K562 (cell line): ENCODE results near the gene SCAPER. TPM values are rescaled to one million over a fixed set of nuclear protein-coding genes. Genes with fewer than 3 reads are reported as not detected.

Experiments
- ATAC-seq: fragments of 200-7000 bp; cut with Tn5 transposase; 3 replicates; pipeline ENCODE4 v1.9.1; 2020; ENCODE audit warnings: moderate library complexity
- BruUV-seq: library from RNA; stranded (reverse); fragments of 400-500 nt; replicated peaks from 2 replicates; lab custom pipeline; 2021; lab: Mats Ljungman, UMichigan
- CTCF ChIA-PET: fragments of 300-600 bp; formaldehyde crosslinking; extraction: SDS; loops from one replicate; lab custom pipeline; 2021; ENCODE audit warnings: low intra/inter-chr PET ratio; lab: Yijun Ruan, JAX
- POLR2A ChIA-PET: fragments of 300-600, 350-650 bp; sonication (Branson Sonifier 250); formaldehyde crosslinking; extraction: SDS; loops from one replicate; lab custom pipeline; 2021; ENCODE audit warnings: antibody characterized with exemption, inconsistent platforms; lab: Yijun Ruan, JAX
- DNase-seq, 4 experiments: peaks; one replicate each; pipeline versions ENCODE4 v3.0.0 to v3.0.0-alpha.2; 2011 to 2018; ENCODE audit warnings: low spot score in 3 of 4, mixed read lengths in 3 of 4; ENCODE audit errors: extremely low read depth in 1 of 4
- FAIRE-seq: peaks from 2 replicates; lab custom pipeline; 2011; peaks lifted over from hg19 to GRCh38; lab: Jason Lieb, UNC
- H2AFZ ChIP-seq: 2 replicates; pipeline ENCODE4 v1.6.0; 2011; ENCODE audit warnings: low read depth, low read length, control low read depth, inconsistent platforms
- H3K27ac ChIP-seq: fragments of 200-600 bp; 3 replicates; pipeline ENCODE4 v1.8.0; 2011; ENCODE audit warnings: low read depth, mild to moderate bottlenecking, control low read depth, inconsistent platforms, low read length, moderate library complexity, mixed read lengths; ENCODE audit errors: extremely low read depth
- H3K27me3 ChIP-seq, 2 experiments: fragments of 300-600 bp in 1 of 2; 2 replicates in 1 of 2; 3 replicates in 1 of 2; pipeline versions ENCODE4 v1.6.0 to v1.8.0; 2011; ENCODE audit warnings: inconsistent platforms in 2 of 2, low read length in 2 of 2, mild to moderate bottlenecking in 1 of 2, mixed read lengths in 1 of 2, moderate library complexity in 1 of 2; ENCODE audit not compliant: control insufficient read depth in 2 of 2, insufficient read depth in 2 of 2
- H3K36me3 ChIP-seq: fragments of 300-600 bp; 3 replicates; pipeline ENCODE4 v1.8.0; 2011; ENCODE audit warnings: mild to moderate bottlenecking, low read length, inconsistent platforms; ENCODE audit not compliant: control insufficient read depth, insufficient read depth
- H3K4me1 ChIP-seq, 2 experiments: fragments of 200-600 bp in 1 of 2; replicated peaks in 1 of 2; 2 replicates in 1 of 2; 3 replicates in 1 of 2; pipeline versions ENCODE4 v1.5.1 to v1.8.0; 2011; ENCODE audit warnings: inconsistent platforms in 2 of 2, low read length in 2 of 2, mild to moderate bottlenecking in 1 of 2, mixed read lengths in 1 of 2, moderate library complexity in 1 of 2; ENCODE audit not compliant: control insufficient read depth in 2 of 2, insufficient read depth in 2 of 2
- H3K4me2 ChIP-seq: 2 replicates; pipeline ENCODE4 v1.6.1; 2011; ENCODE audit warnings: low read length, control low read depth, inconsistent platforms, mixed read lengths; ENCODE audit not compliant: insufficient read depth
- H3K4me3 ChIP-seq: fragments of 200-600 bp; sonication (generic), shearing (Covaris generic); 2 replicates; pipeline ENCODE4 v1.5.1; 2016; ENCODE audit warnings: control low read depth, inconsistent platforms
- H3K79me2 ChIP-seq: fragments of 200-600 bp; 3 replicates; pipeline ENCODE4 v1.8.0; 2011; ENCODE audit warnings: low read length, inconsistent platforms; ENCODE audit not compliant: control insufficient read depth, insufficient read depth
- H3K9ac ChIP-seq, 2 experiments: 2 replicates each; pipeline versions ENCODE4 v1.6.0 to v1.6.1; 2011; ENCODE audit warnings: low read depth in 2 of 2, low read length in 2 of 2, control low read depth in 1 of 2, inconsistent platforms in 1 of 2, mild to moderate bottlenecking in 1 of 2, mixed read lengths in 1 of 2; ENCODE audit not compliant: insufficient read depth in 1 of 2
- H3K9me1 ChIP-seq: one replicate; pipeline ENCODE4 v1.6.0; 2011; ENCODE audit warnings: inconsistent platforms, mild to moderate bottlenecking, low read length, moderate library complexity; ENCODE audit not compliant: control insufficient read depth, insufficient read depth
- H3K9me3 ChIP-seq: replicated peaks from 2 replicates; pipeline ENCODE4 v1.5.1; 2011; ENCODE audit warnings: low read depth, low read length, inconsistent platforms; ENCODE audit not compliant: control insufficient read depth, insufficient read depth
- H4K20me1 ChIP-seq: replicated peaks from 2 replicates; pipeline ENCODE4 v1.6.1; 2011; ENCODE audit warnings: low read length, inconsistent platforms, mixed read lengths; ENCODE audit not compliant: control insufficient read depth, insufficient read depth
- CBFA2T2 ChIP-seq: fragments of 450-650 bp; conservative IDR thresholded peaks from 2 replicates; pipeline ENCODE4 v1.6.1; 2017; ENCODE audit warnings: mild to moderate bottlenecking
- CCNT2 ChIP-seq: IDR thresholded peaks from 2 replicates; pipeline ENCODE4 v1.6.1; 2011; ENCODE audit warnings: borderline replicate concordance, low read depth, mild to moderate bottlenecking, moderate library complexity, mixed read lengths, low read length; ENCODE audit not compliant: insufficient read length; ENCODE audit errors: extremely low read depth
- JUND ChIP-seq, 2 experiments: IDR thresholded peaks; 2 replicates in 1 of 2; 3 replicates in 1 of 2; pipeline ENCODE4 v1.6.1; 2011; ENCODE audit warnings: borderline replicate concordance in 2 of 2, low read depth in 2 of 2, low read length in 2 of 2, improper control_type of control experiment in 1 of 2, missing biosample characterization in 1 of 2, missing genetic modification characterization in 1 of 2, missing genetic modification reagents in 1 of 2
- NFIC ChIP-seq: fragments of 450-650 bp; IDR thresholded peaks from 2 replicates; pipeline ENCODE4 v1.6.1; 2017; ENCODE audit warnings: mild to moderate bottlenecking, inconsistent platforms
- NONO ChIP-seq, 2 experiments: fragments of 200-400 bp in 1 of 2; fragments of 450-650 bp in 1 of 2; formaldehyde crosslinking in 1 of 2; IDR thresholded peaks; 2 replicates each; pipeline ENCODE4 v1.6.1; 2017; ENCODE audit warnings: low read depth in 2 of 2, mild to moderate bottlenecking in 2 of 2, moderate library complexity in 2 of 2, low read length in 1 of 2
- RCOR1 ChIP-seq, 2 experiments: IDR thresholded peaks; 2 replicates each; pipeline ENCODE4 v1.6.1; 2012; ENCODE audit warnings: low read depth in 2 of 2, low read length in 2 of 2, borderline replicate concordance in 1 of 2, improper control_type of control experiment in 1 of 2
- SFPQ ChIP-seq: fragments of 200-400 bp; formaldehyde crosslinking; IDR thresholded peaks from 2 replicates; pipeline ENCODE4 v1.6.1; 2017; ENCODE audit warnings: mild to moderate bottlenecking, low read depth, low read length, moderate library complexity
- SMARCA5 ChIP-seq: fragments of 450-650 bp; IDR thresholded peaks from 2 replicates; pipeline ENCODE4 v1.6.1; 2016
- ZNF583 ChIP-seq: fragments of 250-450 bp; sonication (Bioruptor Pico); IDR thresholded peaks from 2 replicates; pipeline ENCODE4 v1.4.0; 2020
- ZNF778 ChIP-seq: fragments of 450-650 bp; formaldehyde crosslinking; IDR thresholded peaks from 2 replicates; pipeline ENCODE4 v1.4.0; 2020; ENCODE audit warnings: mild to moderate bottlenecking, moderate library complexity
- WGBS: fragments of 100-300 bp; shearing (Covaris generic); methylation state at CpG from one replicate; pipeline ENCODE4 v1.1.6; 2016; ENCODE audit warnings: low coverage, mixed read lengths; ENCODE audit not compliant: insufficient coverage; ENCODE audit errors: missing lambda C conversion rate; 5-methylcytosine and 5-hydroxymethylcytosine counted together
- in situ Hi-C: fragments of 300-500 bp; cut with MboI; formaldehyde crosslinking; loops from 4 replicates; pipeline ENCODE4 v1.15.0; 2018; ENCODE audit warnings: inconsistent platforms, mixed read lengths
- intact Hi-C: fragments of 100-400 bp; cut with micrococcal nuclease; formaldehyde crosslinking; loops from 2 replicates; pipeline ENCODE4 v1.14.2; 2022
- polyA plus RNA-seq, 8 experiments: library from polyadenylated mRNA; depleted of rRNA in 4 of 8; stranded (reverse) in 5 of 8; unstranded in 3 of 8; fragments of >200 nt; fragmentation: Nextera tagmentation in 2 of 8; fragmentation: Illumina TruSeq in 1 of 8; extraction: Ambion mirVana in 2 of 8; extraction: Trizol in 1 of 8; gene quantifications; 2 replicates each; pipeline versions ENCODE4 v1.2.1 to v1.2.3, GENCODE V29; 2011 to 2014; ENCODE audit warnings: inconsistent platforms in 1 of 8, missing spikeins in 1 of 8
- total RNA-seq, 7 experiments: library from RNA; depleted of rRNA in 6 of 7; stranded (reverse); fragments of >200 nt in 6 of 7; fragmentation: Illumina TruSeq in 2 of 7; extraction: Trizol in 2 of 7; gene quantifications; 2 replicates each; pipeline versions ENCODE4 v1.2.1 to v1.2.3, GENCODE V29; 2011 to 2021; ENCODE audit warnings: low replicate concordance in 1 of 7
- TF ChIP-seq, protein P1 (sequence below): fragments of 250-450 bp; sonication (Bioruptor Pico); IDR thresholded peaks from 2 replicates; pipeline ENCODE4 v1.6.1; 2021; ENCODE audit warnings: mild to moderate bottlenecking
- TF ChIP-seq, protein P2 (sequence below): fragments of 250-450 bp; sonication (Bioruptor Pico); IDR thresholded peaks from 2 replicates; pipeline ENCODE4 v1.8.0; 2021; ENCODE audit warnings: moderate library complexity, mild to moderate bottlenecking, inconsistent platforms
- TF ChIP-seq, protein P3 (sequence below): fragments of 450-650 bp; IDR thresholded peaks from 2 replicates; pipeline ENCODE4 v1.6.1; 2018; ENCODE audit not compliant: partially characterized antibody

The SCAPER gene
- total and polyA plus RNA-seq, 9 of the 15 experiments (the other 6 are each of a cell fraction or from before 2014, with no cell fraction given): 1.3 to 5.7 (median 3.2) TPM

DNA sequence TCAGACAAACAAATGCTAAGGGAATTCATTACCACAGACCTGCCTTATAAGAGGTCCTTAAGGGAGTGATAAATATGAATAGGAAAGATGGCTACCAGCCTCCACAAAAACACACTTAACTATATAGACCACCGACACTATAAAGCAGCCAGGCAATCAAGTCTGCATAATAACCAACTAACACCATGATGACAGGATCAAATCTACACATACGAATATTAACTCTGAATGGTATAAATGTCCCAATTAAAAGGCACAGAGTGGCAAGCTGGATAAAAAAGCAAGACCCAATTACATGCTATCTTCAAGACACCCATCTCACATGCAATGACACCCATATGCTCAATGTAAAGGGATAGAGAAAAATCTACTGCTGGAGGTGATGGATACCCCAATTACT is 221.1 kb downstream of the SCAPER start (continued):
- TF ChIP-seq, protein P1, sequence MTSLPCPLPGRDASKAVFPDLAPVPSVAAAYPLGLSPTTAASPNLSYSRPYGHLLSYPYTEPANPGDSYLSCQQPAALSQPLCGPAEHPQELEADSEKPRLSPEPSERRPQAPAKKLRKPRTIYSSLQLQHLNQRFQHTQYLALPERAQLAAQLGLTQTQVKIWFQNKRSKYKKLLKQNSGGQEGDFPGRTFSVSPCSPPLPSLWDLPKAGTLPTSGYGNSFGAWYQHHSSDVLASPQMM (CRISPR knock-in tag): no peak
- TF ChIP-seq, protein P2, sequence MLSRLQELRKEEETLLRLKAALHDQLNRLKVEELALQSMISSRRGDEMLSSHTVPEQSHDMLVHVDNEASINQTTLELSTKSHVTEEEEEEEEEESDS (CRISPR knock-in tag): no peak

DNA sequence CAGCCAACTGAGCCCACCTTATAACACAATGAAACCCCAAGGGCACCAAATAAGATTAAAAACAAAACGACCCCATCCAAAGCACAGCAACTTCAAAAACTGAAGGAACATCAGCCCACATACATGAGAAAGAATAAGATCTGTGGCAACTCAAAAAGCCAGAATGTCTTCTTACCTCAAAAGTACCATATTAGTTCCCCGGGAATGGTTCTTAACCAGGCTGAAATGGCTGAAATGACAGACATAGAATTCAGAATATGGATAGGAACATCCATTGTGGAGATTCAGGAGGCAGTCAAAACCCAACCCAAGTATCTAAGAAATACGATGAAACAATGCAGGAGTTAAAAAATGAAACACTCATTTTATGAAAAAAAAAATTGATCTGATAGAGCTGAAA is 222.3 kb downstream of the SCAPER start:
- H3K36me3 ChIP-seq: no peaks in the 10 kb centered on the region
- in situ Hi-C loops (loop anchor here (10.0 kb wide), 1 partner anchor 288 kb away; no protein-coding TSS in a partner anchor), intact Hi-C loops (no loop called here)
- no peaks in the 10 kb centered on the region for H3K4me1 ChIP-seq
- no TSS peak for BruUV-seq
- H3K4me3 ChIP-seq: no peak overlapping the region
- H3K27ac ChIP-seq: no peak overlapping the region
- FAIRE-seq (no peak), DNase-seq (no peak), ATAC-seq (no peak)
- no peaks in the 10 kb centered on the region for H4K20me1 ChIP-seq
- H3K4me2 ChIP-seq: no peak overlapping the region
- no peak overlapping the region for H3K9ac ChIP-seq
- no peaks in the 10 kb centered on the region for H3K79me2 ChIP-seq
- no peak overlapping the region for H2AFZ ChIP-seq
- 4% methylated on average over 3 of the region's 3 CpGs for WGBS
- POLR2A ChIA-PET: interaction anchor here (1.2 kb wide), 2 partner anchors 9 to 21 kb away, joined by 3 to 4 read pairs; no protein-coding TSS in a partner anchor
- H3K27me3 ChIP-seq: 0 out of 5 replicates have a peak, but pooled peaks cover 0 to 4% of the 10 kb centered on the region in 2 experiments
- H3K9me1 ChIP-seq: no peaks in the 10 kb centered on the region
- CTCF ChIA-PET: no interaction called here
- no peaks in the 10 kb centered on the region for H3K9me3 ChIP-seq
- no peak for TF ChIP-seq NFIC
- TF ChIP-seq SFPQ: no peak
- TF ChIP-seq ZNF583: no peak
- no peak for TF ChIP-seq ZNF778 (CRISPR knock-in tag)
- TF ChIP-seq SMARCA5: no peak
- TF ChIP-seq JUND (IDR thresholded peaks at IDR 0.05; ENCODE audit: borderline replicate concordance, low read depth, low read length): no peak
- no peak for TF ChIP-seq JUND (tag; IDR thresholded peaks at IDR 0.05; ENCODE audit: borderline replicate concordance, low read depth, low read length)
- TF ChIP-seq, protein P1 (CRISPR knock-in tag): no peak
- no peak for TF ChIP-seq CBFA2T2
- no peak for TF ChIP-seq CCNT2
- TF ChIP-seq NONO (IDR thresholded peaks at IDR 0.05; ENCODE audit: low read depth in 2 of 2, low read length in 1 of 2): no peak
- no peak for TF ChIP-seq RCOR1 (IDR thresholded peaks at IDR 0.05; ENCODE audit: borderline replicate concordance in 1 of 2, low read depth in 2 of 2, low read length in 2 of 2)
- TF ChIP-seq, protein P3, sequence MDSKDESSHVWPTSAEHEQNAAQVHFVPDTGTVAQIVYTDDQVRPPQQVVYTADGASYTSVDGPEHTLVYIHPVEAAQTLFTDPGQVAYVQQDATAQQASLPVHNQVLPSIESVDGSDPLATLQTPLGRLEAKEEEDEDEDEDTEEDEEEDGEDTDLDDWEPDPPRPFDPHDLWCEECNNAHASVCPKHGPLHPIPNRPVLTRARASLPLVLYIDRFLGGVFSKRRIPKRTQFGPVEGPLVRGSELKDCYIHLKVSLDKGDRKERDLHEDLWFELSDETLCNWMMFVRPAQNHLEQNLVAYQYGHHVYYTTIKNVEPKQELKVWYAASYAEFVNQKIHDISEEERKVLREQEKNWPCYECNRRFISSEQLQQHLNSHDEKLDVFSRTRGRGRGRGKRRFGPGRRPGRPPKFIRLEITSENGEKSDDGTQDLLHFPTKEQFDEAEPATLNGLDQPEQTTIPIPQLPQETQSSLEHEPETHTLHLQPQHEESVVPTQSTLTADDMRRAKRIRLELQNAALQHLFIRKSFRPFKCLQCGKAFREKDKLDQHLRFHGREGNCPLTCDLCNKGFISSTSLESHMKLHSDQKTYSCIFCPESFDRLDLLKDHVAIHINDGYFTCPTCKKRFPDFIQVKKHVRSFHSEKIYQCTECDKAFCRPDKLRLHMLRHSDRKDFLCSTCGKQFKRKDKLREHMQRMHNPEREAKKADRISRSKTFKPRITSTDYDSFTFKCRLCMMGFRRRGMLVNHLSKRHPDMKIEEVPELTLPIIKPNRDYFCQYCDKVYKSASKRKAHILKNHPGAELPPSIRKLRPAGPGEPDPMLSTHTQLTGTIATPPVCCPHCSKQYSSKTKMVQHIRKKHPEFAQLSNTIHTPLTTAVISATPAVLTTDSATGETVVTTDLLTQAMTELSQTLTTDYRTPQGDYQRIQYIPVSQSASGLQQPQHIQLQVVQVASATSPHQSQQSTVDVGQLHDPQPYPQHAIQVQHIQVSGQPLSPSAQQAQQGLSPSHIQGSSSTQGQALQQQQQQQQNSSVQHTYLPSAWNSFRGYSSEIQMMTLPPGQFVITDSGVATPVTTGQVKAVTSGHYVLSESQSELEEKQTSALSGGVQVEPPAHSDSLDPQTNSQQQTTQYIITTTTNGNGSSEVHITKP: no peak
